ENCODE measurements around the gene EIF6. TPM values are rescaled to one million over a fixed set of nuclear protein-coding genes. Genes with fewer than 3 reads are reported as not detected.
"Not testable (repeated sequence)": the region's sequence is repeated elsewhere in the genome, so short reads cannot be mapped to it uniquely, and the experiment has no call there.

EIF6 gene
- total RNA-seq, 1 donor: 120 TPM

- DNase-seq (ENCODE audit: low read depth): no peak
- no peak overlapping the region for H3K4me3 ChIP-seq (ENCODE audit: low read depth, low read length)
- TF ChIP-seq CTCF (IDR thresholded peaks at IDR 0.05; ENCODE audit: insufficient read depth, low read length): no peak
Observed at GRCh38 chr20:35319192-35319870, 34.8 kb upstream of the EIF6 start.

- no peak overlapping the region for H3K4me3 ChIP-seq (ENCODE audit: low read depth, low read length)
- TF ChIP-seq CTCF (IDR thresholded peaks at IDR 0.05; ENCODE audit: insufficient read depth, low read length): no peak
- peak; percentile 73 for DNase-seq (ENCODE audit: low read depth)
Observed at GRCh38 chr20:35318502-35319157, 34.1 kb upstream of the EIF6 start.

DNA sequence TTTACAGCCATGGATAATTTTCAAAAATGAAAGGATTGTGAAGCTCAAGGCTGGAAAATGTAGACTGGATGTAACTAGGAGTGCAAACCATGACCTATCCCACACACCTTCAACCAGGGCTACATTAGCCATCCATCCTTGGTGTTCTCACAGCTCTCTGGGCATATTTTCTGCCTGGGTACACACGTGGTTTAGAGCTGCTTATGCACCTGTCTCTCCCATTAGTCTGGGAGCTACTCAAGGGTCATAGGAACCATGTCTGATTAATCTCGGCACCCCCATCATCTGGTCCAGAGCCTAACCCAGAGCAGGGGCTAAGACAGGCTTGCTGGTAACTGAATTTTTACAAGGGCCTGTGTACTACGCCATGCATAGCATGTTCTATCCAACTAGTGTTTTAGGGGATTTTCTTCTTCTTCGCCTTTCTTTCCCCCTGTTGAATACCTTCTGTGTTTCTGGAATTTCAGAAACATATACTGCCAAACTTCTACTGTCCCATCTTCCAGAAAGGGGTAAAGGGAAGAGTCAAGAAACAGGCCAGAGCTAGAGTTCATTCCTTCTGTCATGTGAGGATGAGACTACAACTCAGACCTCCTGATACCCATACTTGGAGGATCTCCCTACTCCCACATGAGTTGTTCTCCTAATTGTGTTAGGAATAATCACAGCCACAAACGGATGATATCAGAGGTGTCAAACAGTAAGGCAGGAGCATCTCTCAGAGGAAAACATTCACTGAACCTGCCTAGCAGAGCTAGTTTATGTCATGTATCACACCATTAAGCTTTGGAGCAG, 33.0 kb upstream of the EIF6 start:
- no peak overlapping the region for H3K4me3 ChIP-seq (ENCODE audit: low read depth, low read length)
- TF ChIP-seq CTCF (IDR thresholded peaks at IDR 0.05; ENCODE audit: insufficient read depth, low read length): no peak
- no peak for DNase-seq (ENCODE audit: low read depth)

DNA sequence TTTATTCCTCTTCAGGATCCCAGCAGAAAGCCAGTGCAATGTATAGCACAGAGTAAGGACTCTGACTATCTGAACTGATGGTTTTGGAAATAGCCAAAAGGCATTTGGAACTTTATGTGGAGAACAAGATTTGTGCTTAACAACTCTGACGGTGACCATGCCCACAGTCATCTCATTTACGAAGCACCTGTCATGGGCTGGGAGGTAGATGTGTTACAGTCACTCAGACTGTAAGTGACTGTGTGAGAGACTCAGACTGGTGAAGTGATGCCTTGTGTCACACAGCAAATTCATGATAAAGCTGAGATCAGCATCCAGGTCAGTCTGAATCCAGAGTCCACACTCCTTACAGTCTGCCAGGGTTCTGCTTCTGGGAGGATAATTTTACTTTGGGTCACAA, 31.5 kb upstream of the EIF6 start:
- H3K4me3 ChIP-seq (ENCODE audit: low read depth, low read length): no peak overlapping the region
- no peak for DNase-seq (ENCODE audit: low read depth)

DNA sequence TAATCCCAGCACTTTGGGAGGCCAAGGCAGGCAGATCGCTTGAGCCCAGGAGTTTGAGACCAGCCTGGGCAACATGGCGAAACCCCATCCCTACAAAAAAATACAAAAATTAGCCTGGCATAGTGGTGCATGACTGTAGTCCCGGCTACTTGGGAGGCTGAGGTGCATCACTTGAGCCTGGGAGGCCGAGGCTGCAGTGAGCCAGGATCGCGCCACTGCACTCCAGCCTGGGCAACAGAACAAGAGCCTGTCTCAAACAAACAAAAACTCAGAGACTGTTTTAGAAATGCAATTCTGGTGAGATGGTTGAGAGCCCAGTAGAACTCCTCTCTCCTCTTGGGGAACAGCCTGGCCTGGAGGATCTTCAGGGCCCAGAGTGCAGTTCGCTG, 31.1 kb upstream of the EIF6 start:
- peak; percentile 28 for DNase-seq (ENCODE audit: low read depth)
- not testable (repeated sequence) for H3K4me3 ChIP-seq (ENCODE audit: low read depth, low read length)

More for the DNA sequence above, 31.5 kb upstream of the EIF6 start:
- no peak for TF ChIP-seq CTCF (IDR thresholded peaks at IDR 0.05; ENCODE audit: insufficient read depth, low read length)

- no peak overlapping the region for H3K4me3 ChIP-seq (ENCODE audit: low read depth, low read length)
- TF ChIP-seq CTCF (IDR thresholded peaks at IDR 0.05; ENCODE audit: insufficient read depth, low read length): no peak
- DNase-seq (ENCODE audit: low read depth): no peak
Observed at GRCh38 chr20:35314816-35315631, 30.5 kb upstream of the EIF6 start.

All from fibroblast of the aortic adventitia (primary cell).